Prostate gland (tissue), 2 donors: Measurements from ENCODE around the gene VLDLR. TPM values are rescaled to one million over a fixed set of nuclear protein-coding genes. Genes with fewer than 3 reads are reported as not detected.
A peak's percentile ranks its signal among the peaks of the same experiment; 100 is the strongest.

Source experiments
- DNase-seq: peaks from one replicate; pipeline ENCODE4 v3.0.0-alpha.2; 2019; ENCODE audit warnings: low spot score
- H3K27ac ChIP-seq, 2 donors: fragments of 200-600 bp; sonication (generic); 2 replicates each; pipeline ENCODE4 v1.5.1; 2017 to 2019
- H3K27me3 ChIP-seq: fragments of 200-600 bp; sonication (generic); replicated peaks from 2 replicates; pipeline ENCODE4 v1.5.1; 2019; ENCODE audit not compliant: insufficient read depth
- H3K36me3 ChIP-seq, 2 donors: fragments of 200-600 bp; sonication (generic); 1 replicate in 1 of 2; 2 replicates in 1 of 2; pipeline versions ENCODE4 v1.5.1 to v1.8.1; 2017 to 2019
- H3K4me1 ChIP-seq: fragments of 200-600 bp; sonication (generic); replicated peaks from 2 replicates; pipeline ENCODE4 v1.5.1; 2019
- H3K4me3 ChIP-seq, 2 donors: fragments of 200-600 bp; sonication (generic); 2 replicates each; pipeline ENCODE4 v1.5.1; 2017 to 2019
- H3K9me3 ChIP-seq: fragments of 200-600 bp; sonication (generic); 2 replicates; pipeline ENCODE4 v1.5.1; 2017
- CTCF ChIP-seq, 4 experiments: fragments of 200-600 bp in 2 of 4; fragments of 450-650 bp in 2 of 4; sonication (generic) in 2 of 4; IDR thresholded peaks; 1 replicate in 3 of 4; 2 replicates in 1 of 4; pipeline ENCODE4 v1.5.1; 2016 to 2019; ENCODE audit warnings: antibody characterized with exemption in 4 of 4, mild to moderate bottlenecking in 2 of 4, moderate library complexity in 2 of 4
- POLR2A ChIP-seq: fragments of 450-650 bp; IDR thresholded peaks from one replicate; pipeline ENCODE4 v1.6.1; 2016; ENCODE audit warnings: antibody characterized with exemption, mild to moderate bottlenecking
- POLR2AphosphoS5 ChIP-seq: sonication (generic); formaldehyde crosslinking; IDR thresholded peaks from one replicate; pipeline ENCODE4 v1.6.1; 2017; ENCODE audit warnings: antibody characterized with exemption
- WGBS: methylation state at CpG from one replicate; pipeline ENCODE4 v1.1.5; 2018; 5-methylcytosine and 5-hydroxymethylcytosine counted together
- intact Hi-C: fragments of 100-400 bp; cut with DNase I; formaldehyde crosslinking; loops from one replicate; pipeline ENCODE4 v1.14.2; 2022
- total RNA-seq, 2 donors: library from RNA; depleted of rRNA; stranded (reverse); fragments of >200 nt; gene quantifications; one replicate each; pipeline ENCODE4 v1.1.0, GENCODE V29; 2016

VLDLR gene
- total RNA-seq, 2 donors from 2014 or later: 8.9 to 12.8 TPM

DNA sequence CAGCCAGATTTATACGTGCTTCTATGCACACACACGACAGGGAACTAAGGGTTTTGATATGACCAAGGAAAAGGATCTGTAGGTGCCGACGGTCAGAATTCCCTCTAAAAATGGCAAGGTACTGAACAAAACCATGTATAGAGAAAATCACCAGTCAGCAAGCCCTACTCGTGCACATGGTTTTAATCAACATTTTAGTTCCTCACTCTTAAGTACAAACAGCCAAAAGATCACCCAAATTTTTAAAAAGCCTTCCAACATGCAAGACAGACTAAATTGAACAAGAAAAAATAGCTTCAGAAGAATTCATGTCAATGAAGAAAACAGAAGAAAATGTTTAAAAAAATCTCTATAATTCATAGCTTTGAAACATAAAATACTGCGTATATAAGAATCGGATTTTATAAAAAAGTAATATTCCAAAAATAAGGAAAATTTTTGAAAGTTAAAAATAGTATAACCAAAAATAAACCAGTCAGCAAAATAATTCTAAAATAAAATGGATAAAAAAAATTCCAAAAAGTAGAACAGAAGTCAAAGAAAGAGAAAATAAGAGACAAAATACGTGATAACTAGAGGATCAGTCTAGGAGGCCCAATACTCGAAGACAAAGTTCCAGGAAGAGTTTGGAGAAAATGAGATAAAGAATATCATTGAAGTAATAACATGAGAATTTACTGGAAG is 52.7 kb downstream of the VLDLR start:
- DNase-seq: no peak
- Histone ChIP-seq H3K4me3 (no peak overlapping the region), H3K4me1 (peaks cover 5% of the 10 kb centered on the region), H3K9me3 (no peaks in the 10 kb centered on the region), H3K36me3 (no peaks in the 10 kb centered on the region), H3K27ac (no peak overlapping the region), H3K27me3 (no peaks in the 10 kb centered on the region)
- TF ChIP-seq POLR2A (no peak), POLR2AphosphoS5 (no peak), CTCF (IDR thresholded peaks at IDR 0.05) (no peak)
- WGBS: 88% methylated on average over 9 of the region's 9 CpGs
- intact Hi-C loops: no loop called here

GRCh38 chr9:2675834-2676233 is 54.2 kb downstream of the VLDLR start:
- TF ChIP-seq POLR2A (no peak), POLR2AphosphoS5 (no peak), CTCF (IDR thresholded peaks at IDR 0.05) (no peak)

DNA sequence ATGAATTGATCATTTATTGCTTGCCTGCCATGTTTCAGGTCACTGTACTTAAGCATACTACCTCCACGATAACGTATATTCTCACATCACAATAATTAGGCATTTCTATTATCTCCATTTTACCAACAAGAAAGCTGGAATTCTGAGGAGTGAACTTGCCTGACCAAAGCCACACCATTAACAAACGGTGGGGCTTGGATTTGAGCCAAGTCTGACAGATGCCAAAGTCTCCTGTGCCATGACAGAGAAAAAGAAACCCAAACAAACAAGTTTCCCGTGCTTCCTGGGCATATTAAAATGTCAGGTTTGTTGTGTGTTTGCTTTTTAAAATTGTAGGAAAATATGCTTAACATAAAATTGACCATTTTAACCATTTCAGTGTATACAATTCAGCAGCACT is 54.9 kb downstream of the VLDLR start:
- peaks cover 5% of the 10 kb centered on the region for H3K4me1 ChIP-seq
- no peaks in the 10 kb centered on the region for H3K9me3 ChIP-seq
- DNase-seq: no peak
- no peak overlapping the region for H3K4me3 ChIP-seq
- TF ChIP-seq CTCF (IDR thresholded peaks at IDR 0.05): no peak
- no peak for TF ChIP-seq POLR2AphosphoS5
- TF ChIP-seq POLR2A: no peak
- intact Hi-C loops: no loop called here
- H3K27me3 ChIP-seq: no peaks in the 10 kb centered on the region
- WGBS: 45% methylated on average over 4 of the region's 4 CpGs
- H3K27ac ChIP-seq: peak overlapping the region in 1 of 2 donors; percentile 74
- H3K36me3 ChIP-seq: no peaks in the 10 kb centered on the region

More at GRCh38 chr9:2675834-2676233, 54.2 kb downstream of the VLDLR start:
- H3K27me3 ChIP-seq: no peaks in the 10 kb centered on the region
- H3K9me3 ChIP-seq: no peaks in the 10 kb centered on the region
- no peak for DNase-seq
- intact Hi-C loops: no loop called here
- no peak overlapping the region for H3K27ac ChIP-seq
- WGBS: 46% methylated on average over 1 of the region's 1 CpG
- H3K4me3 ChIP-seq: no peak overlapping the region
- peaks cover 5% of the 10 kb centered on the region for H3K4me1 ChIP-seq
- no peaks in the 10 kb centered on the region for H3K36me3 ChIP-seq

DNA sequence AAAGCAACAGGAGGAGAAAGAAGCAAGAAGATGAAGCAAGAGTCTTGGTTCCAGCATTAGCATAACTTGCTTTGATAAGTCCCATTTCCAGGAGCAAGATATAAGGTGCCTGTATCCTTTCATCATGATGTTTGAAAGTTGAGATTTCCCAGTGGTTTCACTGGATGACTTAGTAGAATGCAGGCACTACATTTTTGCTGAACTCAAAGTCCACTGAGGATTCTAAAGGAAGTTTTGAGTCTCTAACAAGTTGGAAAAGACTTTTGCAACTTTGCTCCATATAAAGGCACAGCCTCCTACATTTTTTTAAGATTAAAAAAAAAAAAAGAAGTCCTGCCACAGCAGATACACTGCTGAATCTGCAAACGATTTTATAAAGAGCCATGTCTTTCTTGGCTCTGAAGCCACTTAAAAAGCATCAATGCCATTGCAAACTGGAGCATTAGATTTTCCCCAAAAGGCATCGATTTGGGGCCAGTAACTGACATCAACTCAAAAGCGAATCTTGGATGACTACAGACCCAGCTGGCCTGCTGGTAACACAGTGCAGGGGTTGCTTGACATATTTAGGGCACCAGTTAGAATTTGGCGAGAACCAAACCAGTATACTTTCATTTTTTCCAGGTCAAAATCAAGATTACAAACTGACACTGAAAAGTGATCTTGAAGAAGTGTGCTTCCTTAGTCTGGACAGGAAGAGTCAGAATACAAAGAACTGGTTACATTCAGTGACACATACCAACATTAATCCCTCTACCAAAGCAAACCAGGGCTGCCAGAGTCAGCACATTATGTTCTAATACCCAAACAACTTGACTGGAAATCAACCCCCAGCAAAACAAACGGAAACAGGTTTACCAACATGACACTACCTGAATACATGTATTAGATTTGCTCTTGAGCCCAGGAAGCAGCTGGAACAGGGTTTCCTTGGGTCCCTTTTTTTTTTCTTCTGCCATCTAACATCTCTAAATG is 56.6 kb downstream of the VLDLR start:
- WGBS: 41% methylated on average over 5 of the region's 5 CpGs
- DNase-seq: peak; percentile 67
- H3K4me1 ChIP-seq: peaks cover 5% of the 10 kb centered on the region
- no peaks in the 10 kb centered on the region for H3K27me3 ChIP-seq
- intact Hi-C loops: no loop called here
- no peaks in the 10 kb centered on the region for H3K36me3 ChIP-seq
- H3K27ac ChIP-seq: peak overlapping the region; percentile 65 to 74
- TF ChIP-seq CTCF (IDR thresholded peaks at IDR 0.05): no peak
- no peak for TF ChIP-seq POLR2A
- TF ChIP-seq POLR2AphosphoS5: peak; percentile 80
- H3K4me3 ChIP-seq: no peak overlapping the region
- H3K9me3 ChIP-seq: no peaks in the 10 kb centered on the region
